ENCODE data around the gene WDPCP. TPM values are rescaled to one million over a fixed set of nuclear protein-coding genes. Genes with fewer than 3 reads are reported as not detected.

The WDPCP gene
- total and polyA plus RNA-seq, 2 of the 8 experiments (the other 6 are each of a cell fraction or from before 2014, with no cell fraction given) = 9.3 to 25.8 TPM

DNA sequence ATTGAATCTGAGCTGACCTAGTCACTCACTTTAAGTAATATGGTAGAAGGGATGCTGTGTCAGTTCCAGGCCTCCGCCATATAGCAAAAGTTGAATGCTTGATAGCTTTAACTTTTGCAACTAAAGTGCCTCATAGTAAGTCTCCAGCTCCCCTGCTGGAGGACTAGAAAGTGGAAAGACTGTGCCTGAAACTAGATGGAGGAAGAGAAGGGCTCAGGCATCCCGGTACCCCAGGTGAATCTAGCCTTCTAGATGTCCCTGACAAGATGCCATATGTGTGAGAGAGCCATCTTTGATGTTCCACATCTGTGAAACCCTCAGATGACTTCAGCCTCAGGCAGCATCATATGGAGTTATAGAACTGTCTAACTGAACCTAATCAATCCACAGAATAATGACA lies 516.6 kb downstream of the WDPCP start:
- Histone ChIP-seq H3K4me2 (ENCODE audit: insufficient read depth in 1 of 2, low read depth in 2 of 2, low read length in 2 of 2) (no peak overlapping the region), H3K9ac (replicated peaks in 1 of 4; ENCODE audit: extremely low read depth in 1 of 4, low read depth in 3 of 4, low read length in 3 of 4) (no peak overlapping the region), H4K5ac (ENCODE audit: insufficient read length, low read depth, low read length) (no peak overlapping the region), H2BK20ac (ENCODE audit: low read length) (no peak overlapping the region), H2BK12ac (ENCODE audit: low read depth, low read length) (no peak overlapping the region), H4K8ac (ENCODE audit: extremely low read depth, insufficient read depth, low read length) (no peak overlapping the region), H3K23ac (ENCODE audit: insufficient read length) (no peak overlapping the region), H3K56ac (replicated peaks; ENCODE audit: insufficient read length, low read depth, low read length) (no peak overlapping the region), H3K27ac (ENCODE audit: low read depth, low read length) (no peak overlapping the region), H2BK5ac (ENCODE audit: low read depth, low read length) (no peak overlapping the region), H3K23me2 (ENCODE audit: low read depth, low read length) (no peaks in the 10 kb centered on the region), H3K79me1 (ENCODE audit: low read depth, low read length) (no peaks in the 10 kb centered on the region), H2AFZ (ENCODE audit: low read length) (no peak overlapping the region), H2AK5ac (ENCODE audit: low read depth, low read length) (no peak overlapping the region), H2BK120ac (replicated peaks; ENCODE audit: low read depth, low read length) (no peak overlapping the region), H3K9me3 (ENCODE audit: insufficient read depth in 2 of 2, low read depth in 1 of 2, low read length in 1 of 2) (no peaks in the 10 kb centered on the region), H3K18ac (ENCODE audit: extremely low read depth, low read length) (no peak overlapping the region), H2BK15ac (ENCODE audit: low read length) (no peak overlapping the region), H3K4me3 (ENCODE audit: extremely low read depth in 1 of 4, insufficient read depth in 2 of 4, low read depth in 3 of 4, low read length in 4 of 4) (no peak overlapping the region), H3K27me3 (replicated peaks in 1 of 4; ENCODE audit: control insufficient read depth in 3 of 4, extremely low read depth in 1 of 4, insufficient read depth in 3 of 4, low read length in 3 of 4) (no peaks in the 10 kb centered on the region), H4K91ac (replicated peaks; ENCODE audit: insufficient read length, low read length) (no peak overlapping the region), H4K20me1 (replicated peaks in 1 of 2; ENCODE audit: control insufficient read depth in 1 of 2, insufficient read depth in 2 of 2, low read length in 2 of 2) (no peaks in the 10 kb centered on the region), H3K4me1 (replicated peaks in 1 of 4; ENCODE audit: control insufficient read depth in 3 of 4, insufficient read depth in 4 of 4, low read length in 3 of 4) (no peaks in the 10 kb centered on the region), H3K14ac (ENCODE audit: insufficient read length) (no peak overlapping the region), H3K4ac (replicated peaks; ENCODE audit: insufficient read length, low read depth, low read length) (no peak overlapping the region), H3K79me2 (ENCODE audit: control insufficient read depth in 1 of 2, insufficient read depth in 2 of 2, low read length in 2 of 2) (no peaks in the 10 kb centered on the region), H3K36me3 (ENCODE audit: control insufficient read depth in 2 of 4, insufficient read depth in 4 of 4, low read length in 3 of 4) (no peaks in the 10 kb centered on the region)
- FAIRE-seq = no peak
- ChIA-PET CTCF (ENCODE audit: partially characterized antibody) (no interaction called here), POLR2A (ENCODE audit: partially characterized antibody) (no interaction called here)
- 81% methylated on average over 2 of the region's 2 CpGs; no CpG with 5 or more reads in 1 of the 2 experiments for WGBS, 2 experiments (ENCODE audit: extremely low coverage in 1 of 2, insufficient coverage in 1 of 2, insufficient read length in 1 of 2, insufficient replicate concordance in 2 of 2, low coverage in 1 of 2, low lambda C conversion rate in 2 of 2, missing lambda C conversion rate in 1 of 2)
- DNase-seq (ENCODE audit: low read depth in 1 of 2, low spot score in 2 of 2) = no peak
- TF ChIP-seq CEBPB (IDR thresholded peaks at IDR 0.05; ENCODE audit: low read depth, low read length) (no peak), YY1 (IDR thresholded peaks at IDR 0.05; ENCODE audit: low read depth, low read length) (no peak), SRF (IDR thresholded peaks at IDR 0.05; ENCODE audit: low read depth, low read length) (no peak)
